A549 (cell line): ENCODE results near the gene MED12L.

Source experiments
- CBX8 ChIP-seq: fragments of 200-600 bp; sonication (generic); IDR thresholded peaks from 2 replicates; pipeline ENCODE4 v1.6.1; 2016
- CTCF ChIP-seq: fragments of >200 bp; sonication (Bioruptor Twin); formaldehyde crosslinking; IDR thresholded peaks from 3 replicates; pipeline ENCODE4 v1.5.1; 2016
- ESRRA ChIP-seq: fragments of 150-350 bp; IDR thresholded peaks from 2 replicates; pipeline ENCODE4 v1.6.1; 2014; ENCODE audit warnings: mild to moderate bottlenecking, low read length, borderline replicate concordance
- FOSB ChIP-seq: fragments of 250-450 bp; sonication (Bioruptor Pico); IDR thresholded peaks from 2 replicates; pipeline ENCODE4 v1.5.0; 2020; ENCODE audit warnings: mild to moderate bottlenecking, moderate library complexity
- HDAC2 ChIP-seq: fragments of 200-600 bp; sonication (generic); IDR thresholded peaks from 2 replicates; pipeline ENCODE4 v1.6.1; 2016
- MYC ChIP-seq: IDR thresholded peaks from 2 replicates; pipeline ENCODE4 v1.6.1; 2012; ENCODE audit warnings: mild to moderate bottlenecking, inconsistent platforms, low read length, improper control_type of control experiment, borderline replicate concordance
- NFE2L2 ChIP-seq: fragments of 150-350 bp; conservative IDR thresholded peaks from 2 replicates; pipeline ENCODE4 v1.6.1; 2014; ENCODE audit warnings: low read length
- RCOR1 ChIP-seq: fragments of 150-350 bp; IDR thresholded peaks from 2 replicates; pipeline ENCODE4 v1.6.1; 2014; ENCODE audit warnings: antibody characterized with exemption, low read length, low read depth
- RNF2 ChIP-seq: fragments of 200-600 bp; sonication (generic); IDR thresholded peaks from 2 replicates; pipeline ENCODE4 v1.6.1; 2016; ENCODE audit warnings: low read depth, mild to moderate bottlenecking, antibody characterized with exemption, moderate library complexity, borderline replicate concordance
- TF ChIP-seq, protein P1 (sequence below): fragments of 450-650 bp; IDR thresholded peaks from 2 replicates; pipeline ENCODE4 v1.6.1; 2014; ENCODE audit warnings: antibody characterized with exemption

GRCh38 chr3:151236736-151237135, 151.3 kb downstream of the MED12L start:
- no peak for TF ChIP-seq RNF2
- no peak for TF ChIP-seq FOSB (CRISPR knock-in tag)
- TF ChIP-seq, protein P1, sequence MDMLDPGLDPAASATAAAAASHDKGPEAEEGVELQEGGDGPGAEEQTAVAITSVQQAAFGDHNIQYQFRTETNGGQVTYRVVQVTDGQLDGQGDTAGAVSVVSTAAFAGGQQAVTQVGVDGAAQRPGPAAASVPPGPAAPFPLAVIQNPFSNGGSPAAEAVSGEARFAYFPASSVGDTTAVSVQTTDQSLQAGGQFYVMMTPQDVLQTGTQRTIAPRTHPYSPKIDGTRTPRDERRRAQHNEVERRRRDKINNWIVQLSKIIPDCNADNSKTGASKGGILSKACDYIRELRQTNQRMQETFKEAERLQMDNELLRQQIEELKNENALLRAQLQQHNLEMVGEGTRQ: no peak
- TF ChIP-seq CTCF: no peak
- TF ChIP-seq NFE2L2: no peak
- TF ChIP-seq MYC: no peak
- no peak for TF ChIP-seq HDAC2
- TF ChIP-seq RCOR1: no peak
- TF ChIP-seq CBX8: no peak
- no peak for TF ChIP-seq ESRRA
